ENCODE data around the gene CD300A.

DNA sequence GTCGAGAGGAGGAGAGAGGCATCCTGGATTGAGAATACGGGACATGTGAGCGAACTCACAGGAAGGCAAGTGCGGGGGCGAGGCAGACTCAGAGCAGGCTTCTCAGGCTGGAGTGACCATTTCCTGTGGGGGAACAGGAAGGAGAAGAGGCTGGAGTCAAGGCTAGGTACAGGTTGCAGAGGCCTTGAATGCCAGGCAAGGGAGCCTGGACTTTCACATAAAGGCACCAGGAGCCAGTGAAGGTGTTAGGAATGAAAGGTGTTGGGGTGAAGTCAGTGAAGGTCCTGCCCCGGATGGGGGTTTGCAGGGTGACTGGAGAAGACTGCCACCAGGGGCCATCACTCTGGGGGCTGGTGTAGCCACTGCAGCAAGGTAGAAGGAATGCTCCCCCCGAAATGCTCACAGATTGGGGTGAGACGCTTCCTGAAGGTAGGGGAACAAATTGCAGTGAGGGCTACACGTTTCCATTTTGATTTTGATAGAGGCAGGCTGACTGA is 39.8 kb upstream of the CD300A start:
- no peak for TF ChIP-seq EZH2 (IDR thresholded peaks at IDR 0.05; ENCODE audit: low read length, missing control alignments)
- TF ChIP-seq, protein P1, sequence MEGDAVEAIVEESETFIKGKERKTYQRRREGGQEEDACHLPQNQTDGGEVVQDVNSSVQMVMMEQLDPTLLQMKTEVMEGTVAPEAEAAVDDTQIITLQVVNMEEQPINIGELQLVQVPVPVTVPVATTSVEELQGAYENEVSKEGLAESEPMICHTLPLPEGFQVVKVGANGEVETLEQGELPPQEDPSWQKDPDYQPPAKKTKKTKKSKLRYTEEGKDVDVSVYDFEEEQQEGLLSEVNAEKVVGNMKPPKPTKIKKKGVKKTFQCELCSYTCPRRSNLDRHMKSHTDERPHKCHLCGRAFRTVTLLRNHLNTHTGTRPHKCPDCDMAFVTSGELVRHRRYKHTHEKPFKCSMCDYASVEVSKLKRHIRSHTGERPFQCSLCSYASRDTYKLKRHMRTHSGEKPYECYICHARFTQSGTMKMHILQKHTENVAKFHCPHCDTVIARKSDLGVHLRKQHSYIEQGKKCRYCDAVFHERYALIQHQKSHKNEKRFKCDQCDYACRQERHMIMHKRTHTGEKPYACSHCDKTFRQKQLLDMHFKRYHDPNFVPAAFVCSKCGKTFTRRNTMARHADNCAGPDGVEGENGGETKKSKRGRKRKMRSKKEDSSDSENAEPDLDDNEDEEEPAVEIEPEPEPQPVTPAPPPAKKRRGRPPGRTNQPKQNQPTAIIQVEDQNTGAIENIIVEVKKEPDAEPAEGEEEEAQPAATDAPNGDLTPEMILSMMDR (conservative IDR thresholded peaks at IDR 0.05 in 1 of 2, IDR thresholded peaks at IDR 0.05 in 1 of 2; ENCODE audit: low read depth in 1 of 2, low read length in 2 of 2), result no peak
